ENCODE results near the gene ADAMTS12. TPM values are rescaled to one million over a fixed set of nuclear protein-coding genes. Genes with fewer than 3 reads are reported as not detected.

The ADAMTS12 gene
- total and polyA plus RNA-seq, 9 of the 15 experiments (the other 6 are each of a cell fraction or from before 2014, with no cell fraction given), result 0.11 TPM; not detected in 8

- no TSS peak for BruUV-seq (replicated peaks)
- Histone ChIP-seq H3K36me3 (ENCODE audit: control insufficient read depth, insufficient read depth, low read length) (no peaks in the 10 kb centered on the region), H3K27ac (ENCODE audit: extremely low read depth, low read depth, low read length) (no peak overlapping the region), H3K9me1 (ENCODE audit: control insufficient read depth, insufficient read depth, low read length) (no peaks in the 10 kb centered on the region), H2AFZ (ENCODE audit: low read depth, low read length) (no peak overlapping the region), H3K9me3 (replicated peaks; ENCODE audit: control insufficient read depth, insufficient read depth, low read depth, low read length) (no peaks in the 10 kb centered on the region), H3K27me3 (ENCODE audit: control insufficient read depth in 2 of 2, insufficient read depth in 2 of 2, low read length in 2 of 2) (no peaks in the 10 kb centered on the region; a peak in 2 of 5 replicates), H4K20me1 (replicated peaks; ENCODE audit: control insufficient read depth, insufficient read depth, low read length) (no peaks in the 10 kb centered on the region), H3K4me1 (replicated peaks in 1 of 2; ENCODE audit: control insufficient read depth in 2 of 2, insufficient read depth in 2 of 2, low read length in 2 of 2) (no peaks in the 10 kb centered on the region), H3K4me2 (ENCODE audit: insufficient read depth, low read length) (no peak overlapping the region), H3K4me3 (no peak overlapping the region), H3K9ac (ENCODE audit: insufficient read depth in 1 of 2, low read depth in 2 of 2, low read length in 2 of 2) (no peak overlapping the region), H3K79me2 (ENCODE audit: control insufficient read depth, insufficient read depth, low read length) (no peaks in the 10 kb centered on the region)
- ATAC-seq, result no peak
- WGBS (ENCODE audit: insufficient coverage, low coverage, missing lambda C conversion rate), result 1% methylated on average over 9 of the region's 9 CpGs
- ChIA-PET POLR2A (no interaction called here), CTCF (ENCODE audit: low intra/inter-chr PET ratio) (no interaction called here)
- no peak for DNase-seq (ENCODE audit: extremely low read depth in 1 of 4, low spot score in 3 of 4)
- intact Hi-C loops (cut with micrococcal nuclease) (loop anchor here (10.0 kb wide), 1 partner anchor 373 kb away; no protein-coding TSS in a partner anchor), in situ Hi-C loops (cut with MboI) (no loop called here)
- FAIRE-seq, result no peak
- TF ChIP-seq ZNF174 (CRISPR knock-in tag; IDR thresholded peaks at IDR 0.05) (no peak), ILK (tag; IDR thresholded peaks at IDR 0.05; ENCODE audit: borderline replicate concordance, low read depth) (no peak), RREB1 (CRISPR knock-in tag; IDR thresholded peaks at IDR 0.05) (no peak), HNRNPL (IDR thresholded peaks at IDR 0.05; ENCODE audit: low read depth, low read length) (no peak), GTF3C2 (IDR thresholded peaks at IDR 0.05; ENCODE audit: borderline replicate concordance, extremely low read depth, insufficient read length) (no peak), TSHZ1 (CRISPR knock-in tag; IDR thresholded peaks at IDR 0.05) (no peak), MAFF (IDR thresholded peaks at IDR 0.05; ENCODE audit: low read length) (no peak)
Measured at GRCh38 chr5:33807771-33808170, 84.0 kb downstream of the ADAMTS12 start.
